A204.1 (cell line): ENCODE measurements around the gene TMEM115.

ENCODE experiments used
- FAIRE-seq: peaks from 2 replicates; lab custom pipeline; 2012; peaks lifted over from hg19 to GRCh38; lab: Jason Lieb, UNC

TMEM115 gene

GRCh38 chr3:50331364-50331907 lies 27.9 kb downstream of the TMEM115 start:
- no peak for FAIRE-seq

DNA sequence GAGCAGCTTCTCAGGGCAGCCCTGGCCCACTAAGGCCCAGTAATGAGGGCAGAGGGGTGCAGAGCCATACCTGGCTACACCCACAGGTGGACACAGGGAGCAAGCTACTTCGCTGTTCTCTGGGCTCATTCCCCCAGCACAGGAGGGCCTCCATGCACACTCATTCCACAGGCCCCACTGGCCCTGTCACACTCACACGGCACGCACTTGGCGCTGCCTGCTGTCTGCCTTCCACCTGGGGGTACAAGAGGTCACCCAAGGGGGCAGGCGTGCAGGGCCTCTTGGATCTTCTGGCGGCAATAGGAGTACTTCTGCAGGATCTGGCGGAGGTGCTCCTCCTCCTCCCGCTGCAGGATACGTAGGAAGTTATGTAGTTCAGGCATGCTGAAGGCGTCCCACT lies 29.0 kb downstream of the TMEM115 start:
- FAIRE-seq: no peak

- peak; percentile 93 for FAIRE-seq
Observed at GRCh38 chr3:50327943-50328691, 31.2 kb downstream of the TMEM115 start, which contains the start of gene TUSC2. TUSC2 (minus strand) TSS chr3:50328223; CDS start chr3:50328099, 124 bp downstream.

GRCh38 chr3:50327129-50327528 lies 32.2 kb downstream of the TMEM115 start:
- FAIRE-seq: no peak

GRCh38 chr3:50326182-50326541 lies 33.2 kb downstream of the TMEM115 start:
- no peak for FAIRE-seq

GRCh38 chr3:50325497-50326181 lies 33.7 kb downstream of the TMEM115 start:
- no peak for FAIRE-seq

GRCh38 chr3:50325113-50325480 lies 34.2 kb downstream of the TMEM115 start:
- FAIRE-seq: no peak

DNA sequence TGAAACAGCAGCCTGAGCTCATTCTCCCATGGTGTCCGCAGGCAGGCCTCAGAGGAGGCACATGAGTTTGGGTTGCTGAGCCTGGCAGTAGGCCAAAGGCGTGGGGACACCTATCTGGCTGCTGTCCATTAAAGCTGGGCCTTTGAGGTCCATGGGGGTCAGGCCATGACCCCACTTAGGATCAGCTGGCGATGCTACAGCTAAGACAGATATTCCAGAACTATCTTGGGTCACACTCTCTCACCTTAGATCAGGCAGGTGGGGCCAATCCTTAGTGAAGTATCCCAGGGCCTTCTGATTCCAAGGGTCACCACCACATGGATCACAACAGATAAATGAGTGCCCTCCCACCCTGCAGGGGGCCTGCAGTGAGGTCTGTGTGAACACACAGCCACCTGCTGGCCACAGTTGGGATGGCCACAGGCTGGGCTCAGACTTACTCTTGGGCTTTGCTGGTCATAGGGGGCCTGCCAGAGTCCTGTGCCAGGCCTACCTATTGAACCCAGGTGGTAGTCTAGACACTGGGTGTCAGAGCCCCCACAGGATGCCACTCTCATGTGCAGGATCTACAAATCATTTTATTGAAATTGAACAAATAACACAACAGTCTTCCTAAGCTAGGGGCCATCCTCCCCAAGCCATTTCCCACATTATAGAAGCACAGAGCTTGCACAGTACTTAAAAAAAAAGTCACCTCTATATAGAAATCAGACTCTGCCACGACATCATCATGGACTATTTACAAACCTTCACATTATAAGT lies 34.8 kb downstream of the TMEM115 start:
- FAIRE-seq: no peak

GRCh38 chr3:50323614-50324199 lies 35.6 kb downstream of the TMEM115 start:
- FAIRE-seq: no peak

DNA sequence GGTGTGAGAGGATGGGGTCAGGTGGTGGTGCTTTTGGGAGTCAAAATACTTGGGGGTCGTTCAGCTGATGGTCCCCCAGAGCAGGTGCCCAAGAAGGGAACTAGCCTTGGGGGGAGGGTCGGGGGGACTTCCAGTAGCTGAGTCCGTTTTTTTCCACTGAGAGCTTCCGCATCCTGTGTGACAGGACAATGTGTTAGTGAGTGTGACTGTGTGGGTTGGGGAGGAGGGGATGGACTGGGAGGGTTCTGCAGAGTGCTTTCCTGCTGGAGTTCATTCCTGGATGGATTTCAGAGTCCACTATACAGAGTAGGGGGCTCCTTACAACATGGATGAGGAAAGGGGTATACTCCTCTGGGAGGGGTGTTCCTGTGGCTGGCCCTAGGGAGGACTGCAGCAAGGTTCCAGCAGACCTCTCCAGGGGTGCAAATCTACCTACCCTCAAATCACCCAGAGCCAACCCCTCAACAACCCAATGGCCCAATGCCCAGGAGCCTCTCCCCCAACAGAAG lies 36.2 kb downstream of the TMEM115 start:
- no peak for FAIRE-seq

DNA sequence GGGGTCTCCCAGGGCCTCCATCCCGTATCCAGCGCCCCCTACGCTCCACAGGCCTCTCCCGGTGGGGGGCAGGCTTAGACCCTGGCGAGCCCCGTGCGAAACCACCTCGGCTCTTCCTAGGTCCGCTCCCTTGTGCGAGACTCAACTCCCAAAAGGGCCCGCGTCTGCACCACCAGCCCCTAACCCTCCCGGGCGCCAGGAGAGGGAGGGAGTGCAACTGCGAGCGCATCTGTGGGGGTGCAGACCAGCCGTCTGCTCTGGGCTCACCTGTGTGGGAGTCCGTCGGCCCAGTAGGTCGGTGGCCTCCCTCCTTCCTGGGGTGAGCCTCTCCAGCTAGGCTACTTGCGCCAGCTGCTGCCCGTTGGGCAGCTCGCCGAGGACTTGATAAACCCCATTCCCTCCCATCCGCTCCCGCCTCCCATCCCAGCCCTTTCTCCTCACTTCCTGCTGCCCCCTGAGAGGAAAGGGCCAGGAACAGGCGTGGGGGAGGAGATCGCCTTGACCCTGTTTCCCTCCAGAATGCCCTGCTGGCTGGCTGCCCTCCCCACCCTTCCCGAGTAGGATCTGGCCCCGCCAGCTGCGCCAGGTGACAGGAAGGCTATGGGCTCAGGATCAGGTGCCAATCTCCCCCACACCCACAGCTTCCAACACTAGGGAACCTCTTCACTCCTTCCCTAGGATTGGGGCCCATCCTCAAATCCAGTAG lies 36.8 kb downstream of the TMEM115 start, which contains the start of gene HYAL2:
Gene HYAL2, minus strand, starts transcription at position 360 of the 706 bp plus-strand sequence. CDS start 2,256 bp downstream, outside the sequence.
- no peak for FAIRE-seq

DNA sequence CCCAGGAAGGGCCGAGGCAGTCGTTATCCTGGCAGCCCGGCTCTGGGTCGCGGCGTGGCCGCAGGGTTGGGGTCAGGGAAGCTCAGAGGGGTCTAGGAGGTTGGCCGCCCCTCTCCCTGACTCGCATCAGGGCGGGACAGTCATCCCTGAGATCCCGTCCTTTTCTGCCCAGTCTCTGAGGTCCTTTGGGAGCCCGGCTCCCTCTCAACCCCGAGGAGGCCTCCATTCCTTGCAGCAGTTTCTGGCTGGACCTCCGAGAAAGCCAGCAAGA lies 37.3 kb downstream of the TMEM115 start:
- FAIRE-seq: no peak

DNA sequence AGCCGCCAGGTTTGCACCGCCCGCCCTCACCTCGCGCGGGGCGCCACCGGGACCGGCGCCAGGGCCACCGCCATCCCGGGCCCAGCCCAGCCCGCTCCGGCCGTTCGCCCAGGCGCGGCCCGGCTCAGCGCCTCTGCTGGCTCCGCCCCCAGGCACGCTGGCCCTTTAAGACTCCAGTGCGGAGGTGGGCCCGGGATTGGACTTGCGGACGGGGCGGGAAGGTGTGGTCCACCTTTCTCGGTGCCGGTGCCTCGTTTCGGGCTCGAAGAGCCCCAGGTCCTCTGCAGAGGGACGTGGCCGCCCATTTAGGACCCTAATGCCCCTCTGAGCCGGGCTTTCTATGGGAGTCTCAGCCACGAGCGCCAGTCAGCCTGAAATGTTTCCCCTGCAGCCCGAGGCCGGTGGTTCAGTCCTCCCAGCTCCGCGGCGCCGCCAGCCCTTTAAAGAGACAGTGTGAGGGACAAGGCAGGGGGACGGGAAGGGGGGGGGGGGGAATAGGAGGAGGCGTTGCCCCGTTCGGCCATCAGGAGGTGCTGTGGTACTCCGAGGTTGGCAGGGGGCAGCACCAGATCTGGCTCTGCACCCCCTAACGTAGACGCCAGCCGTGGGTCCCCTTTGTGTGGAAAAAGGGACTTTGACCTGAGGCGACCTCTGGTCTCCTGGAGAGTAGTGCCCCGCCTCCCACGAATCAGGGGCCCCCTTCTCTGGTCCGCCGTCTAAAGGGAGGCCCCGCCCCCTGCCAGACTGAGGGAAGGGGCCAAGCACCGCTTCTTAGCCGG lies 37.8 kb downstream of the TMEM115 start:
- no peak for FAIRE-seq

DNA sequence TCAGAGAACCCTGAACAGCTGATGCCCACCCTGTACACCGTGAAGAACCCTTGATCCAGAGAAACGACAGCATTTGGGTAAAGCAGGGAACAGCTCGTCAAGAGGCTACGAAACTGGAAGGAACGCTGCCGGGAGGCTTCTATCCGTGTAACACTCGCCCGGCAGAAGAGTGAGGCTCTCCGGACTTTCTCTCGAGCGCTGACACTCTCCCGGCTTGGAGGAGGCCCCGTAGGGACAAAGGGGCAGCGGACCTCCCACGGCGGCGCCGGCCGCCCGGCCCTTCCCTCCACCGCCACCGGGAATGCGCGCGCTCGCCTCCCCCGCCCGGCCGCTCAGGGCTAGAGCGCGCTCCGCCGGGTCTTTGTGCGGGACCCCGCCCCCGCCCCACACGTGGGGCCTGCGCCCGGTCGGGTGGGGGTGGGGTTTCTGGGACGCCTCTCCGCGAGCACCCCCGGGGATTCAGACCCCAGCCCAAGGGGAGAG lies 38.4 kb downstream of the TMEM115 start:
- FAIRE-seq: no peak

DNA sequence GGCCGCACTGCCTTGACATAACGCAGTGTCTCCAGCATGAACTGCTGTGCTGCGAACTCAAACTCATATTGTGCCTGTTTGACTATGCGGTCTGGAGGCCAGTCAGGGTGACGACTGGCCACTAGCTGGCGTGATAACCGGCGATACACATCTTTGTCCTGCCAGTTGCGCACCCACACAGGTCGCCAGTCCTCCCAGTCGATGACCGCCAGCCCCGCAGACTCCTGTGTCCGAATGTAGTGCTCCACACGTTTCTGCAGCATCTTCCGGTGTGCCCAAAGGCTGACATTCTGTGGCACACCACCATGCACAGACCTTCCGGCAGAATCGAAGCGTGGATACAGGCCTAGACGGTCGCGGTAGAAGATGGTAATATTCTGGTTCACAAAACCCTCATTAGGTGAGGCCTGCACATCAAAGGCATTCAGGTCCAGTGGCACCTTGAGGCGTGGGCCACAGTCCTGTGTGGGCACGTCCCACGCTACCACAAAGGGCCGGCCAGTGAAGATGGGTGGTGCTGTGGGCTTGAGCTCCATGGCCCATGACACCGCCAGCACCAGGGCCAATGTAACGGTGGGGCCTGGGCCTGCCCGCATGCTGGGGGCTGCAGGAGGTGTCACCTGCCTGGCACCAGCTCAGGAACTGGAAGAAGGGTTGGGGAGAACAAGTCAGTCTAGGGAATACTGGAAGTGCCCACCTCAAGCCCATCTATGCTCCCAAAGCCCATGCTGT lies 39.3 kb downstream of the TMEM115 start:
- no peak for FAIRE-seq

- FAIRE-seq: no peak
Observed at GRCh38 chr3:50319181-50319893, 40.0 kb downstream of the TMEM115 start.

DNA sequence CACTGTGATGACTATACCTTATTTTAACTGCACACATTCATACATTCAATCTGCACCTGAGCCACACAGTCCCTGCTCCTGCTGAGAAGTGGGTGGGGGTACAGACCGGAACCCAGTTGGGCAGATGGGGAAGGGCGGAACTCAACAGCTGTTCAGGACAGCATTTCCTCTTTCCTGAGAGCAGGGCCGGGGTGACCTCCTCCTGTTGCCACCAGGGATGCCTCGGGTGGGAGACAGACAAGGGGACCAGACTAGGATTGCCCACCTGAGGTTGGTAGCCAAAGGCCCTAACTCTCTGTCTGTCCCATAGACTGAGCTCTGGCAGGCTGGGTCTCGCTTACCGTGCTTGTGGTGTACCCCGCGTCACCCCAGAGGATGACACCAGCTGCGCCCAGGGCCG lies 40.7 kb downstream of the TMEM115 start:
- FAIRE-seq: no peak

GRCh38 chr3:50318163-50318562 lies 41.2 kb downstream of the TMEM115 start:
- no peak for FAIRE-seq

- FAIRE-seq: no peak
Observed at GRCh38 chr3:50317300-50317699, 42.0 kb downstream of the TMEM115 start.
